Measurements from ENCODE around the gene BCR.

Gene BCR

GRCh38 chr22:23175817-23176644, 4.3 kb upstream of the BCR start:
- FAIRE-seq (no peak), DNase-seq (ENCODE audit: low spot score) (no peak)

GRCh38 chr22:23176645-23177027, 3.7 kb upstream of the BCR start:
- FAIRE-seq (no peak), DNase-seq (ENCODE audit: low spot score) (no peak)

GRCh38 chr22:23177197-23177596, 3.1 kb upstream of the BCR start:
- DNase-seq (ENCODE audit: low spot score) (no peak), FAIRE-seq (no peak)

GRCh38 chr22:23178512-23179254, 1.6 kb upstream of the BCR start:
- FAIRE-seq (no peak), DNase-seq (ENCODE audit: low spot score) (peak; percentile 29)

GRCh38 chr22:23179381-23180299, 669 bp upstream of the BCR start:
- no peak for FAIRE-seq

GRCh38 chr22:23180893-23181720, 798 bp downstream of the BCR start:
- DNase-seq (ENCODE audit: low spot score) (no peak), FAIRE-seq (no peak)

More at GRCh38 chr22:23179381-23180299, 669 bp upstream of the BCR start:
- peak; percentile 9 for DNase-seq (ENCODE audit: low spot score)

GRCh38 chr22:23181721-23182308, 1.5 kb downstream of the BCR start:
- FAIRE-seq (no peak), DNase-seq (ENCODE audit: low spot score) (no peak)

- peak; percentile 70 for DNase-seq (ENCODE audit: low spot score)
- FAIRE-seq = no peak
These were observed 2.2 kb downstream of the BCR start for GRCh38 chr22:23182309-23183060.

GRCh38 chr22:23183061-23183698, 2.9 kb downstream of the BCR start:
- FAIRE-seq (no peak), DNase-seq (ENCODE audit: low spot score) (peak; percentile 49)

GRCh38 chr22:23184100-23184763, 3.9 kb downstream of the BCR start:
- DNase-seq (ENCODE audit: low spot score) (no peak), FAIRE-seq (no peak)

- FAIRE-seq (no peak), DNase-seq (ENCODE audit: low spot score) (no peak)
These were observed 4.4 kb downstream of the BCR start for GRCh38 chr22:23184764-23185113.

- no peak for DNase-seq (ENCODE audit: low spot score)
- FAIRE-seq = no peak
These were observed 6.9 kb downstream of the BCR start for GRCh38 chr22:23187211-23187610.

- no peak for DNase-seq (ENCODE audit: low spot score)
These were observed 7.8 kb downstream of the BCR start for GRCh38 chr22:23187871-23188700.

GRCh38 chr22:23190526-23190925, 10.2 kb downstream of the BCR start:
- FAIRE-seq (no peak), DNase-seq (ENCODE audit: low spot score) (no peak)

More at GRCh38 chr22:23187871-23188700, 7.8 kb downstream of the BCR start:
- no peak for FAIRE-seq

GRCh38 chr22:23192133-23192532, 11.8 kb downstream of the BCR start:
- DNase-seq (ENCODE audit: low spot score) (no peak), FAIRE-seq (no peak)

- FAIRE-seq (no peak), DNase-seq (ENCODE audit: low spot score) (no peak)
These were observed 12.2 kb downstream of the BCR start for GRCh38 chr22:23192558-23192957.

- no peak for DNase-seq (ENCODE audit: low spot score)
- FAIRE-seq = no peak
These were observed 13.0 kb downstream of the BCR start for GRCh38 chr22:23193196-23193827.
